Measurements from ENCODE around the gene PRKRA.
A peak's percentile ranks its signal among the peaks of the same experiment; 100 is the strongest.
"Not testable (repeated sequence)": the region's sequence is repeated elsewhere in the genome, so short reads cannot be mapped to it uniquely, and the experiment has no call there.

PRKRA gene

GRCh38 chr2:178450774-178451525, at the start of gene PRKRA, which contains the start of gene PJVK:
Gene PRKRA (minus strand): TSS chr2:178451175. CDS start chr2:178451030, 145 bp downstream.
Gene PJVK (plus strand): TSS chr2:178451378. CDS start chr2:178453410, 2,032 bp downstream.
- peak; percentile 99 for DNase-seq

DNA sequence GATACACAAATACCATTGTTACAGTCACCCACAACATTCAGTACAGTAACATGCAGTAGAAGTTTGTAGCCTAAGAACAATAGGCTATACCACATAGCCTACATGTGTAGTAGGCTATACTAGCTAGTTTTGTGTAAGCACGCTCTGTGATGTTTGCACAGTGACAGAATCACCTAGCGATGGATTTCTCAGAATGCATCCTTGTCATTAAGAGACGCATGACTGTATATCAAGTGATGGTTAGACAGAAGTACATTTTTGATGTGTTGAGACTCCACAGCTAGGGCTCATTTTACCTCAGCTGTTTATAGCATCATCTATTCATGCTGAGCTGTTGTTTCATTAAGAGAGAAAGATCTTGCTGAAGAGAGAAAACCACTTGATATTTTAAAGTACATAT, 48.7 kb upstream of the PRKRA start:
- DNase-seq: no peak

- DNase-seq: no peak
Observed at GRCh38 chr2:178498137-178498536, 47.2 kb upstream of the PRKRA start.

DNA sequence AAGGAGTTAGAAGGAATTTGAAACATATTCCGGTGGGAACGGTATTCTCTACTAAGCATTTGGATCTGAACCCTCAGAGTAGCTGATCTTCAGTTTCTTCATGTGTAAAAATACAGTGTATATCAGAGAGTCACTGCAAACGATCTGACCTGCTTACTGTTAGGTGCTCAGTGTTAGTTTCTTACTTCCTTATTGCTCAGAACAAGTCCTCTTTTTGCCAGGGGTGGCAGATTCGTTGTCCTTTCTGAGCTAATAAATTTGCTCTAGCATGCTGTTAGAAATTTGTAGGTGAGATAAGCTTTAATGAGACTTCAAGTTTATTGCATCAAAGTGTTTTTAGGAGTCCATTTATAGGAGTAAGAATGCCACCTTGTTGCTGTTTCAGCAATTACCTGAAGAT, 45.1 kb upstream of the PRKRA start:
- no peak for DNase-seq

GRCh38 chr2:178491612-178492011, 40.6 kb upstream of the PRKRA start:
- DNase-seq: no peak

- DNase-seq: no peak
Observed at GRCh38 chr2:178485356-178485755, 34.4 kb upstream of the PRKRA start.

GRCh38 chr2:178484245-178485041, 33.5 kb upstream of the PRKRA start:
- DNase-seq: no peak

GRCh38 chr2:178482437-178482836, 31.5 kb upstream of the PRKRA start:
- DNase-seq: no peak

- DNase-seq: peak; percentile 99
Observed at GRCh38 chr2:178480227-178481181, 29.5 kb upstream of the PRKRA start, which contains the start of gene PLEKHA3. Gene PLEKHA3 (plus strand): TSS chr2:178480457. CDS start chr2:178480870, 413 bp downstream.

DNA sequence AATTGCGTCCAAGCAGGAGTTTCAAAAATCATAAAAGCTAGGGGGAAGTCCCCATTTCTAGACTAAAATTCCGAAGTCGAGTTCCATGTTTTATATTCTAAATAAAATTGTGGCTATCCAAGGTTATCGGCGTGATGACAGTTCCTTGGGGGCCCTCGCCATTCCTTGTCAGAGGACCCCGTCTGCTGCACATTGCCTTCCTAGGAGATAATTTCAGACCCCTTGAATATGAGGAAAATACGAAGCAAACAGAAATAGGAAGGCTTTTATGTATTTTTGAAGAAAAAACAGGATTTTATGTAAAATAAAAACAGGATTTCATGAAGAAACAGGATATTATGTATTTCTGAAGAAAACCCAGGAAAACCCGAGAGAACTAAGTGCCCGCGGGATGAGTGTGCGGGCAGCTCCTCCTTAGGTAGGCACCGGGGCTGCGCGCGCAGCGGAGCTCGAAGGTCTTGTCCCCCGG, 28.8 kb upstream of the PRKRA start:
- no peak for DNase-seq

- DNase-seq: no peak
Observed at GRCh38 chr2:178479275-178479616, 28.3 kb upstream of the PRKRA start.

DNA sequence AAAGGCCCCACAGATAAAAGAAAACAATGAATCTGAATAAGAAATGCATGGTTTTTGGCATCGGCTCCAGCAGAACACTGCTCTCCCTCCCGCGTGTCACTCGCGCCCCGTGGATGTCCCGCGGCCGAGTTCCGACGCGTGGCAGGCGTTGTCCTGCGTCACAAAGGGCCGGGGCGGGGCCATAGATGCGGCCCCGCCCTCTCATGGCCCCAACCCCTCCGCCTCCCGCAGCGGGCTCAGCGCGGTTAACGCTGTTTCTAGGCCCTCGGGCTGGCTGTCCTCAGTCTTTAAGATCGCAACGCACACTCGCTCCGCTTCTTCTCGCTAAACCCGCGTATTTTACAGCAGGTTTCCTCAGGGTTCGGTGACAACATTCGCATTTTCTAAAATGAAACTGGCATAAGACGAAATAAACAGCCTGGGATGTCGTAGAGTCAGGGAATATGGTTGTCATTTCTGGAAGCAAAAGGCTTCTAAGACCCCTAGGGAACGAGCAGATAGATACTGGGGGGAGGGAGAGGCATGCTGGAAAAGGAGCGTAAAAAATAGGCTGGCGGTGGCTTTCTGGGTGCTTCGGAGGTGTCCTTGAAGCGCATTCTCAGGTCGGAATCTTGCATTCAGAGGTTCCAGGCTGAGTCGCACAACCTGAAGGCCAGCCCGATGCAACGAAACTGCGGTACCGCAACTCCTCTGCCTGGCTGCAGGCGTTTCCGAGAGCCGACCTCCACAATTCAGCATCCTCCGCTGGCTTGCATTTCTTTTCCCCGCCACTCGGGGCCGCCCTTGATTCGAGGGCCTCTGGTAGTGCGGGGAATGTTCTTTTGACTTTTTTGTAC, 27.7 kb upstream of the PRKRA start, which contains the start of gene FKBP7:
TSS of gene FKBP7 (minus strand) at position 162 of the 836 bp plus-strand sequence. CDS start at position 61, 101 bp downstream.
- DNase-seq: peak; percentile 94

GRCh38 chr2:178478130-178478438, 27.1 kb upstream of the PRKRA start:
- DNase-seq: no peak

GRCh38 chr2:178477443-178478129, 26.6 kb upstream of the PRKRA start:
- DNase-seq: no peak

DNA sequence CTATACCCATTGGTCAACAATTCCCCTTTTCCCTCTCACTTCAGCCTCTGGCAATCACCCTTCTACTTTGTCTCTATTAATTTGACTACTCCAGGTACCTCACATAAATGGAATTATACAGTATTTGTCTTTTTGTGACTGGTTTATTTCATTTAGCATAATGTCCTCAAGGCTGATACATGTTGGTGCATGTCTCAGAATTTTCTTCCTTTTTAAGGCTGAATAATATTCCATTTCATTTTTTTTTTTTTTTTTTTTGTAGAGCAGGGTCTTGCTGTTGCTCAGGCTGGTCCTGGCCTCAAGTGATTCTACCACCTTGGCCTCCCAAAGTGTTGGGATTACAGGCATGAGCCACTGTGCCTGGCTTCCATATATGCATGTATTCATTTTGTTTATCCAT, 25.5 kb upstream of the PRKRA start:
- no peak for DNase-seq

GRCh38 chr2:178474560-178474959, 23.6 kb upstream of the PRKRA start:
- no peak for DNase-seq

DNA sequence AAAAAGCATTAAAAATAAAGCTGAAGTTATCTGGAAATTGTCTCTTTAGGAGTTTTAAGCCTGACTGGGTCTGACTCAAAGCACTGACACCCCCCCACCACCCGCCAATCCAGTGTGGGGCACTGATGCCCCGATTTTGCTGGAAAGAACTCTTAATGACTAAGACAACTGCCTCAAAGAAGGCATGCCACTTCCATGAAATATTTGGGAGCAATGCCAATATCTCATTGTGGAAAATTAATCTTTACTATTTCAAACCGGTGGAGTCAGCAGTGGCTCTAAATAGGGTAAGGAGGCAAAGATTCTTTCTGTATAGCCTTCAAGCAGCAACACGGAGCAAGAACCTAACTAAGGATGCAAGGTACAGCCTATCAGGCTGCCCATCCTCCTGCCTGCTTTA, 23.0 kb upstream of the PRKRA start:
- no peak for DNase-seq

DNA sequence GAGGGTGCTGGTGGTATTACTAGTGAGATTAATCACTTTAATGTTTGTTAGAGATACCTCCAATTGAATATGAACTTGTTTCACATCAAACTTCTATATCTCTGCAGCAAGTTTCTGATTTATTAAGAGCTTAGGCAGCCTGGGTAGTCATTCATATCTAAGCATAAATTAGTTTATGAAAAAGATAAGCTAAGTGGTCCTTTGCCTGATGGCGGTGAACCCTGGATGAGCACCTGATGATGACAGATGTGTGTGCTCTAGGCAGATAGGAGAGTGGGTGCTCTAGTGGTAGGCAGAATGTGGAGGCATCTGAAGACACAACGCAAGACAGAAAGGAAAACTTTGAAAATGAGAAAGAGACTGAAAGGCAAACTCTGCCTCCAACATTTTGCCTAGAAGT, 22.4 kb upstream of the PRKRA start:
- DNase-seq: no peak

GRCh38 chr2:178471313-178471712, 20.3 kb upstream of the PRKRA start:
- DNase-seq: not testable (repeated sequence)

GRCh38 chr2:178469219-178469849, 18.4 kb upstream of the PRKRA start:
- no peak for DNase-seq

DNA sequence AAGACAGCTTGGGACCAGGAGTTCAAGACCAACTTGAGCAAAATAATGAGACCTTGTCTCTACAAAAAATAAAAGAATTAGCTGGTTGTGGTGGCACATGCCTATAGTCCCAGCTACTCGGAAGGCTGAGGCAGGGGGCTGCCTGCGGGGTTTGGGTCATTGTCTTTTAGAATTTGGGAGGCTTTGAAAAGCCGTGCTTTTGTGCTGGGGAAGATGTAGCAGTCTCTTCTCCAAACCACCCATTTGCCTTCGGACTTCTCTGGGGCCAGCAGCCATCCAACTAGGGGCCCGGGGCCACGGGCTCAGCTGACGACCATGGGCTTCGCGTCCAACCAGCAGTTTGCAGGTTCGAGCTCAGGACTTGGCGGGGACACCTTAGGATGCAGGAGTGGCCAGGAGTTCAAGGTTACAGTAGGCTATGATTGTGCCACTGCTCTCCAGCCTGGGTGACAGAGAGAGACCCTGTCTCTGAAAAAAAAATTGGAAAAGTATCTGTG, 6.5 kb upstream of the PRKRA start:
- no peak for DNase-seq

Measured in islet precursor cell (in vitro differentiated cells).